Fibroblast of the aortic adventitia (primary cell): ENCODE data around the gene CFD. TPM values are rescaled to one million over a fixed set of nuclear protein-coding genes. Genes with fewer than 3 reads are reported as not detected.
A peak's percentile ranks its signal among the peaks of the same experiment; 100 is the strongest.
"Not testable (repeated sequence)": the region's sequence is repeated elsewhere in the genome, so short reads cannot be mapped to it uniquely, and the experiment has no call there.

Experiments
- DNase-seq: peaks from one replicate; pipeline ENCODE4 v3.0.0-alpha.2; 2010; ENCODE audit warnings: low read depth
- H3K4me3 ChIP-seq: 2 replicates; pipeline ENCODE4 v1.5.1; 2011; ENCODE audit warnings: low read depth, mild to moderate bottlenecking, control low read depth, low read length, moderate library complexity
- total RNA-seq: library from RNA; depleted of rRNA; stranded (reverse); fragments of >200 nt; gene quantifications from 2 replicates; pipeline ENCODE4 v1.2.3, GENCODE V29; 2012; ENCODE audit warnings: low replicate concordance
- TF ChIP-seq, protein P1 (sequence below): IDR thresholded peaks from 2 replicates; pipeline ENCODE4 v1.5.1; 2011; ENCODE audit warnings: mild to moderate bottlenecking, low read length, control low read depth, inconsistent platforms; ENCODE audit not compliant: insufficient read depth

Gene CFD
- total RNA-seq, 1 donor, result 25.8 TPM

DNA sequence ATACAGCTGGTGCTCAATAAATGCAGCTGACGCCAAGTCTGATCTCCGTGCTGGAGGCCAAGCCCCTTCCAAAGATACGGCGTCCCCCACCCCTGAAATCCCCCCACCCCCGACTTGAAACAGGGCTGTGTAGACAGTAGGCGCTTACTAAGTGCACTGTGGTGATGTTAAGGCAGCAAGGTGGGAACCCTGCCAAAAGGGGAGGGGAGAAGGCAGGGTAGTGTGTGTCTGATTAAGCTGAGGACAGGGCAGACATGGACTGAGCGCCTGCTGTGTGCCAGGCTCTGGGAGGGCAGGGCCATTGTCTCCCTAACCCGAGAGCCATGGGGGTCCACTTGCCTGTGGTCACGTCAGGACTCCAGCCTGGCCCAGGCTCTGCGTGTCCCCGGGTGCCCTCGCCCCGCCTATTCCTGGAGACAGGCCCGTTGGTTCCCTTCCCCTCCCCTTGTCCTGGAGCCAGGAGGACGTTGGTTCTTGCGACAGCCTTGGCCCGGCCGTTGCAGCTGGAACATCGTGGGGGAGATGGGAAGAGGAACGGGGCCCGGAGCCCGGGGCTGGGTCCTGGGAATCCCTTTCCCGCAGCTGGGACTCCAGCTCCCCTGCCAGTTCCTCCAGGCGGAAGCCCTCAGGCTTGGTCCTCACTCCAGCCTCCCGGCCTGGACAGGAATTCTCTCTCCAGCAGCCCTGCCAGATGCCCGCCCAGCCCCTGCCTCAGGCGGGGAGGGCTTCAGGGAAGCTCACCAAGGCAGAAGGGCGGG, 9.1 kb upstream of the CFD start:
- no peak overlapping the region for H3K4me3 ChIP-seq
- TF ChIP-seq, protein P1, sequence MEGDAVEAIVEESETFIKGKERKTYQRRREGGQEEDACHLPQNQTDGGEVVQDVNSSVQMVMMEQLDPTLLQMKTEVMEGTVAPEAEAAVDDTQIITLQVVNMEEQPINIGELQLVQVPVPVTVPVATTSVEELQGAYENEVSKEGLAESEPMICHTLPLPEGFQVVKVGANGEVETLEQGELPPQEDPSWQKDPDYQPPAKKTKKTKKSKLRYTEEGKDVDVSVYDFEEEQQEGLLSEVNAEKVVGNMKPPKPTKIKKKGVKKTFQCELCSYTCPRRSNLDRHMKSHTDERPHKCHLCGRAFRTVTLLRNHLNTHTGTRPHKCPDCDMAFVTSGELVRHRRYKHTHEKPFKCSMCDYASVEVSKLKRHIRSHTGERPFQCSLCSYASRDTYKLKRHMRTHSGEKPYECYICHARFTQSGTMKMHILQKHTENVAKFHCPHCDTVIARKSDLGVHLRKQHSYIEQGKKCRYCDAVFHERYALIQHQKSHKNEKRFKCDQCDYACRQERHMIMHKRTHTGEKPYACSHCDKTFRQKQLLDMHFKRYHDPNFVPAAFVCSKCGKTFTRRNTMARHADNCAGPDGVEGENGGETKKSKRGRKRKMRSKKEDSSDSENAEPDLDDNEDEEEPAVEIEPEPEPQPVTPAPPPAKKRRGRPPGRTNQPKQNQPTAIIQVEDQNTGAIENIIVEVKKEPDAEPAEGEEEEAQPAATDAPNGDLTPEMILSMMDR, result no peak
- DNase-seq, result peak; percentile 97

DNA sequence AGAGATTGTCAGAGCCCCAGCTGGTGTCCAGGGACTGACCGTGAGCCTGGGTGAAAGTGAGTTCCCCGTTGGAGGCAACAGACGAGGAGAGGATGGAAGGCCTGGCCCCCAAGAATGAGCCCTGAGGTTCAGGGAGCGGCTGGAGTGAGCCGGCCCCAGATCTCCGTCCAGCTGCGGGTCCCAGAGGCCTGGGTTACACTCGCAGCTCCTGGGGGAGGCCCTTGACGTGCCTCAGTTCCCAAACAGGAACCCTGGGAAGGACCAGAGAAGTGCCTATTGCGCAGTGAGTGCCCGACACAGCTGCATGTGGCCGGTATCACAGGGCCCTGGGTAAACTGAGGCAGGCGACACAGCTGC, 8.5 kb upstream of the CFD start:
- DNase-seq, result no peak
- TF ChIP-seq, protein P1, result no peak
- no peak overlapping the region for H3K4me3 ChIP-seq

- H3K4me3 ChIP-seq, result no peak within 1 kb of the TSS
- DNase-seq, result no peak
- TF ChIP-seq, protein P1, result no peak
Observed at GRCh38 chr19:852136-853013, 7.1 kb upstream of the CFD start, which contains the start of gene ELANE. TSS of gene ELANE (plus strand) at chr19:852303. CDS start at chr19:852329, 26 bp downstream.

- no peak for DNase-seq
- TF ChIP-seq, protein P1, result no peak
- H3K4me3 ChIP-seq, result no peak overlapping the region
Observed at GRCh38 chr19:853014-853585, 6.4 kb upstream of the CFD start.

DNA sequence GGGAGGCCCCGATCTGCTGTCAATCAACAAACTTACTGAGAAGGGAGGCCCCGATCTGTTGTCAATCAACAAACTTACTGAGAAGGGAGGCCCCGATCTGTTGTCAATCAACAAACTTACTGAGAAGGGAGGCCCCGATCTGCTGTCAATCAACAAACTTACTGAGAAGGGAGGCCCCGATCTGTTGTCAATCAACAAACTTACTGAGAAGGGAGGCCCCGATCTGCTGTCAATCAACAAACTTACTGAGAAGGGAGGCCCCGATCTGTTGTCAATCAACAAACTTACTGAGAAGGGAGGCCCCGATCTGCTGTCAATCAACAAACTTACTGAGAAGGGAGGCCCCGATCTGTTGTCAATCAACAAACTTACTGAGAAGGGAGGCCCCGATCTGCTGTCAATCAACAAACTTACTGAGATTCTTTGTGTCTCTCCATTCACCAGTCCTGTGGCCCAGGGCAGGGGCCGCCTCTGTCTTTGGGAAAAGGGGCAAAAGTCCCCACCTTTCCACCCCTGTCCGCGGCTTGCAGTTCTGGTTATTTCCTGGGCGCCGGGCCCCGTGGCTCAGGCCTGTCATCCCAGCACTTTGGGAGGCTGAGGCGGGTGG, 5.7 kb upstream of the CFD start:
- H3K4me3 ChIP-seq, DNase-seq: not testable (repeated sequence)

DNA sequence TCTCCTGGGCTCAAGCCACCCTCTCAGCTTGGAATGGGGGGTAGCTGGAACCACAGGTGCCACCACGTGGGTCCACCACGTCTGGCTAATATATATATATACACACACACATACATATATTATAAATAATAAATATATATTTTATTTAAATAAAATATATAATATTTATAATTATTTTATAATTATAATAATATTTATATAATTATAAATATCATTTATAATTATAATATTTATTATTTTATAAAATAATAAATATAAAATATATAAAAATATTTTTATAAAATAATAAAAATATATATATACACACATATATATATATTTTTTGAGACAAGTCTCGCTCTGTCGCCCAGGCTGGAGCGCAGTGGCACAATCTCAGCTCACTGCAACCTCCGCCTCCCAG, 4.9 kb upstream of the CFD start:
- TF ChIP-seq, protein P1, result no peak
- no peak overlapping the region for H3K4me3 ChIP-seq
- no peak for DNase-seq
